Measurements from ENCODE around the gene LIMA1.
A peak's percentile ranks its signal among the peaks of the same experiment; 100 is the strongest.

LIMA1 gene

DNA sequence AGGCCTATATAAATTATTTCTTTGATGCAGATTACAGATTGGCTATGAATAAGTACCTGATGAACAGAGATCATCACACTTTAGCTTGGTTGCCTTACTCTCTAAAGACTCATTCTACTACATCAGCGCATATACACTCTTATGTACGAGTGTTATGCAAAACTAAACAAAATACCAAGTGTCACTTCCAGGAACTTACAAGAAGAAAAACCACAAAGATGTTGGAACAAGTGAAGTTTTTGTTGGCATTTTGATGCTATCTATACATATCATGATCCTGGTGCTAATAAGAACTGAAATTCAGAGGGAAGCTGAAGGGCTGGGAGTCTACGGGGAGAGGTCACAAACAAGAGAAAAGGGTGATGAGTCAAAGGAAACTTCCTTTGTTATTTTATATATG is 68.3 kb downstream of the LIMA1 start:
- DNase-seq = no peak

DNA sequence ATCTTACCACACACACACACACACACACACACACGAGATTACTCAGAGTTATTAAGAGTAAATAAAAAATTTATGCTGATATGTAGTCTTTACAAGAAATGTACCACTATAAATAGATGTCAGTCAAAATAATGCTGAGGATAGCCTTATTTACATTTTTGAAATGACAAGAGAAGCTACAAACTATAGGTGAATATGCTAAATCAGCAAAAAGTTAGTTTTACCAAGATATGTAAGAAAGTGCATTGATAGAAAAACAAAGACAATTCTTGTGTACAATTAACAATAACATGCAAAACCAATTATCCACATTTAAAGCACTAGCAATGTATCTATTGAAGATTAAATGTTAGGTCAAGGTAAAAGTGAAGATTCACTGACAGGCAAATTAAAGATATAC is 69.3 kb downstream of the LIMA1 start:
- no peak for DNase-seq

- no peak for DNase-seq
These were observed 69.9 kb downstream of the LIMA1 start for GRCh38 chr12:50213439-50213838.

- DNase-seq = no peak
These were observed 71.3 kb downstream of the LIMA1 start for GRCh38 chr12:50212071-50212467.

- peak; percentile 67 for DNase-seq
These were observed 71.8 kb downstream of the LIMA1 start for GRCh38 chr12:50211392-50212070.

GRCh38 chr12:50207424-50207823 is 75.9 kb downstream of the LIMA1 start:
- DNase-seq = no peak

- no peak for DNase-seq
These were observed 77.7 kb downstream of the LIMA1 start for GRCh38 chr12:50205648-50206047.

GRCh38 chr12:50203691-50204090 is 79.6 kb downstream of the LIMA1 start:
- peak; percentile 93 for DNase-seq

DNA sequence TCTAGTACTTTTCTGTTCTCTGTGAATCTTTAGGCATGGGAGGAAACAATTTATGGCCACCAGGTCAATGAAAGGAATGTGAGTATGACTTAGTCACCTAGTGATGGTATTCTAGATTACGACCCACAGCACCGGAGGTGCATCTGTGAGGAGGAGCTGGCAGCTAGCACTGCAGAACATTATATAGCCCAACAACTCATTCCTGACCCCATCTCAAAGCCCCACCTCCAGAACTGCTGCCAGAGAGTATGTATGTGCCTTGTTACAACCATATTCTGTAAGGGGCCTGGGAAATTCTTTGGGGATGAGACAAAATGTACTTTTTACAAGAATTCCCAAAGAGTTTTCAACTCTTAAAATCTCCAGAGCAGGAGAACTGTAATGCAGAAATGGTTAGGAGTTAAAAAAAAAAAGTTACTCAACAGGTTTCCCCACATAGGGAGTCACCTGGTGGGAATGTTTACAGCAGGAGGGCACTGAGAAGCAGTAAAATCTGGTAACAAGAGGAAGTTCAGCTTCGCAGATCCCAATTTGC is 81.3 kb downstream of the LIMA1 start:
- peak; percentile 99 for DNase-seq

- peak; percentile 78 for DNase-seq
These were observed 82.6 kb downstream of the LIMA1 start for GRCh38 chr12:50200552-50201273.

- DNase-seq = no peak
These were observed 84.5 kb downstream of the LIMA1 start for GRCh38 chr12:50198829-50199228.

- no peak for DNase-seq
These were observed 86.0 kb downstream of the LIMA1 start for GRCh38 chr12:50197297-50197727.

DNA sequence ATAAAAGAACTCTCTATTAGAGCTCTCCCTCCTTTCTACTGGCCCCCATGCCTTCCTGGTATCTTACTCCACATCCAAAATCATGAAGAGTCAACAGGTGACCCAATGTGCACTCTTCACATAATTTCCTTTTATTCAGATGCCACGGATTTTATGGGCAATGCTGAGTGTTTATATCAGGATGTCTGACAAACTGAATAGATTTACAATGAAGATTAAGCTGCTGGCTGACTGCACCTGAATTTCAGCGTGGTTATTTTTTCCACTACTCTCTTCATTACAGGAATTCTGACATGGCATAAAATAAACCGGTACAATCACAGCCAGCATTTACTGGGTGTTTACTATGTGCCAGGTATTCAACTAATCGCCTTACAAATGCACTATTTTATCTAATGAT is 86.8 kb downstream of the LIMA1 start:
- DNase-seq = no peak

GRCh38 chr12:50195832-50196231 is 87.5 kb downstream of the LIMA1 start:
- no peak for DNase-seq

DNA sequence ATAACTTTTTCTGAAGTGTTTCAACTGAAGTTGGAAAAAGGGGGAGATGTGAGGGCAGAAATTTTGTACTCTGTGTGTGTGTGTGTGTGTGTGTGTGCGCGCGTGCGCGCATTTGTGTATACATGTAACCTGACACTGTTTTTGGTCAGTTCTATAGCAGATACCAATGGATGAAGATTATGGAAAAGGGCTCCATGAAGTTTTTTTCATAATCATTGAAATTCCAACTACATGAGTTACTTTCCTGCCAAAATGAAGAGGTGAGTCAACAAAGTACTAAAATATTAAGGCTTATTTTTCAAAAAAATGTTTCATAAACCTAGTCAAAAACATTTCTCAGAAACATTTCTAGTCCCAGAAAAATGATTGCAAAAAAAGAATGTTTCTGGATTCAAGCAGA is 90.4 kb downstream of the LIMA1 start:
- peak; percentile 91 for DNase-seq

DNA sequence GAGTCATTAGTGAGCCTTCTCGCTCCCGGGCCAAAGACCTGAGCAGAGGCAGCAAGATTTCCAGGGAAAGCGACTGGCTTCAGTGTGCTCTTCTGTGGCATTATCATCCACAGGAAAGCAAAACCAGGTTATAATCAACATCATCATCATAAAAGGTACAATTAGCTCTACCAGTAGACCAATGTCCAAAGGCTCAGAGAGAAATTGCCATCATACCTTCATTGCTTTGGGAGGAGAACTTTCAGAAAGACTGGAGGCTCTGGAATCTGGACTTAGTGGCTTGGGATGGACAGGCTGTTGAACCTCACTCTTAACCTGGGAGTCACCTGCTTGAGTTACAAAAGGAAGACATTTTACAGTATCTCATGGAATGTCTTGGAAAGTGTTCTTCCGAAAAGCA is 91.1 kb downstream of the LIMA1 start:
- DNase-seq = no peak

DNA sequence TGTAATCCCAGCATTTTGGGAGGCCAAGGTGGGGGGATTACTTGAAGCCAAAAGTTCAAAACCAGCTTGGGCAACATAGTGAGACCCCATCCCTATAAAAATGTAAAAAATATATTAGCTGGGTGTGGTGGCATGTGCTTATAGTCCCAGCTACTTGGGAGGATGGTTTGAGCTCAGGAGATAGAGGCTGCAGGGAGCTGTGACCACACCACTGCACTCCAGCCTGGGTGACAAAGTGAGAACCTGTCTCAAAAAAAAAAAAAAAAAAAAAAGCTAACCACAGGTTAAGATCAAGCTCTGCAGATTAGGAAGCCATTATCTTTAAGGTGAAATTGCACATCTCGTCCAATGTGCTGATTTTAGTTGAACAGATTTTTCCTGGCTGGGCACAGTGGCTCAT is 92.5 kb downstream of the LIMA1 start:
- DNase-seq = no peak

DNA sequence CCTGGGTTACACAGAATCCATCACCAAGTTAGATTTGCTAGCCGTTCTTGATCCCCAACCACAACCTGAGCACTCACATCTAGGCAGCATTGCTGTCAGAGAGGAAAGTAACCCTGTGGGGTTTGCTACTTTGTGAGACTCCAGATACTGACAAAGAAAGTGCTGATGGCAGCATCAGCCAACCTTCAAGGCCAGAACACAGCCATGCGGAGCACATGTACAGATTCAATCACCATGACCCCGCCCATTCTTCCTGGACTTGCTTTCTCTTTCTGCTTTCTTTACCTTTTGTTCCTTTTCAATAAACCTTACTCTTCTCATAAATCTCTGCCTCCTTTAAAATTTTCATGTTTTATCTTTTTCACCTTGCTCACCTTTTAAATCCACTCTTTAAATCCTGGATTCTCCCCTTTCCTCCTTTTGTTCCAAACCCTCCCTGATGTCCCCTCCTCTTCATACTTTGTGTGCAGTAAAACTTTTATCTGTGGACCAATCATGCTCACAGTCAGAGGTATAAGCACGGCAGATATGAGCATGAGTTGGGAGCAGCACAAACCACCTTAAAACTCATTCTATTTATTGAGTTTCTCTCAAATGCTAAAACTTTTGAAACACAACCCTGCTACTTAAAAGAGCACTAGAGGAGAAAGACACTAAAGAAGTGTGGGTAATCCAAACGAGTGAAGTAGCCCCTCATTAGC is 94.3 kb downstream of the LIMA1 start:
- no peak for DNase-seq

GRCh38 chr12:50188241-50188781 is 95.0 kb downstream of the LIMA1 start:
- DNase-seq = peak; percentile 56

DNA sequence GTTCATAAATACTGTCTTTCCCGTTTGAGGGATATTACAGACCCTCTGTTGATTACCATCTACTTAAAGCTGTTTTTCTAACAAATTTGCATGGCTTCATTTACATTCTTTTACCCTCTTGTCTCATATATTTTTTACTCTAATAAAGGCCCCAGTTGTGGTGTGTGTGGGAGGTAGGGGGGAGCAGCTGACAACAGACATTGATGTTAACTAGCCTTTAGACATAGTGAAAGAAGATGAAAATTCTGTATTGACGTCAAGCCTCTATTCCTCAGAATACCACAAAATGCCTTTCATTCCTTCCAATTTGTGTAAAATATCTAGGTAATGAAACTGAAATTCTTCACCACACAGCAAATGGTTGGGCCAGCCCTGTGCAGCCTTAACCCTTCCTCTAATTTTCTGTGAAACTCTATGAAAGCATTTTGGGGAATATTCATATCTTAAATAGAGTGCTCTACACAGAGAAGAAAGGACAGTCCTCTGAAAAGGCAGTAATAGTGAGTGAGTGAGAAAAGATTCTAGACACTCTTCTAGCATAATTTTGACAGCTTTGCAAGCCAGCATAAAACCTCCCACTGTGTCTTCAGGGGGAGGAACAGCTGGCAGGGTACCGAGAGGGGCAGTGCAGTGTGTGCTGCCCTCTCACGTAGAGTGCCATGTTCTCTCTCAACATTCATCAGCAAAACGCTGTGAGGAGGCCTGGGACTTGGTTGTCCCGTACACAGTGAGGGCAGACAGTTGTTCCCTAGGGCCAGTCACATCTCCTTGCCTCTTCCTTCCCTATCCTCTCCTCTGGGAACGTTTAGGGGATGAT is 96.0 kb downstream of the LIMA1 start:
- DNase-seq = peak; percentile 94

- peak; percentile 69 for DNase-seq
These were observed 96.6 kb downstream of the LIMA1 start for GRCh38 chr12:50186681-50187080.

- DNase-seq = peak; percentile 88
These were observed 97.2 kb downstream of the LIMA1 start for GRCh38 chr12:50185970-50186663.
